Measurements from ENCODE around the gene GASK1A.

The GASK1A gene

GRCh38 chr3:43090238-43090637 is 111.1 kb downstream of the GASK1A start:
- H3K27ac ChIP-seq (ENCODE audit: low read depth, low read length) = no peak overlapping the region
- no peaks in the 10 kb centered on the region for H3K27me3 ChIP-seq (ENCODE audit: control insufficient read depth, insufficient read depth, low read length)
- H3K4me3 ChIP-seq (ENCODE audit: low read depth, low read length) = no peak overlapping the region
- no peaks in the 10 kb centered on the region for H3K4me1 ChIP-seq (ENCODE audit: control insufficient read depth, insufficient read depth, low read length)
- no peak overlapping the region for H3K9ac ChIP-seq (ENCODE audit: low read length)
- H3K9me3 ChIP-seq (ENCODE audit: control insufficient read depth, insufficient read depth, low read depth, low read length) = 0 out of 2 replicates have a peak, but pooled peaks cover under 1% of the 10 kb centered on the region
- H3K36me3 ChIP-seq (ENCODE audit: control insufficient read depth, insufficient read depth, low read length) = no peaks in the 10 kb centered on the region

GRCh38 chr3:43091481-43091880 is 112.4 kb downstream of the GASK1A start:
- Histone ChIP-seq H3K36me3 (ENCODE audit: control insufficient read depth, insufficient read depth, low read length) (no peaks in the 10 kb centered on the region), H3K4me3 (ENCODE audit: low read depth, low read length) (no peak overlapping the region), H3K27me3 (ENCODE audit: control insufficient read depth, insufficient read depth, low read length) (no peaks in the 10 kb centered on the region), H3K27ac (ENCODE audit: low read depth, low read length) (no peak overlapping the region), H3K9me3 (ENCODE audit: control insufficient read depth, insufficient read depth, low read depth, low read length) (no peaks in the 10 kb centered on the region), H3K9ac (ENCODE audit: low read length) (no peak overlapping the region), H3K4me1 (ENCODE audit: control insufficient read depth, insufficient read depth, low read length) (no peaks in the 10 kb centered on the region)

GRCh38 chr3:43093006-43093405 is 113.9 kb downstream of the GASK1A start:
- Histone ChIP-seq H3K4me1 (ENCODE audit: control insufficient read depth, insufficient read depth, low read length) (no peaks in the 10 kb centered on the region), H3K9ac (ENCODE audit: low read length) (no peak overlapping the region), H3K36me3 (ENCODE audit: control insufficient read depth, insufficient read depth, low read length) (no peaks in the 10 kb centered on the region), H3K27me3 (ENCODE audit: control insufficient read depth, insufficient read depth, low read length) (no peaks in the 10 kb centered on the region), H3K4me3 (ENCODE audit: low read depth, low read length) (no peak overlapping the region), H3K27ac (ENCODE audit: low read depth, low read length) (no peak overlapping the region), H3K9me3 (ENCODE audit: control insufficient read depth, insufficient read depth, low read depth, low read length) (no peaks in the 10 kb centered on the region)

GRCh38 chr3:43093974-43094373 is 114.9 kb downstream of the GASK1A start:
- H3K27ac ChIP-seq (ENCODE audit: low read depth, low read length) = no peak overlapping the region
- H3K4me3 ChIP-seq (ENCODE audit: low read depth, low read length) = no peak overlapping the region
- no peaks in the 10 kb centered on the region for H3K36me3 ChIP-seq (ENCODE audit: control insufficient read depth, insufficient read depth, low read length)
- no peak overlapping the region for H3K9ac ChIP-seq (ENCODE audit: low read length)
- H3K27me3 ChIP-seq (ENCODE audit: control insufficient read depth, insufficient read depth, low read length) = no peaks in the 10 kb centered on the region
- H3K4me1 ChIP-seq (ENCODE audit: control insufficient read depth, insufficient read depth, low read length) = no peaks in the 10 kb centered on the region
- no peaks in the 10 kb centered on the region for H3K9me3 ChIP-seq (ENCODE audit: control insufficient read depth, insufficient read depth, low read depth, low read length)

GRCh38 chr3:43094381-43094780 is 115.3 kb downstream of the GASK1A start:
- Histone ChIP-seq H3K27ac (ENCODE audit: low read depth, low read length) (no peak overlapping the region), H3K4me1 (ENCODE audit: control insufficient read depth, insufficient read depth, low read length) (no peaks in the 10 kb centered on the region), H3K9ac (ENCODE audit: low read length) (no peak overlapping the region), H3K4me3 (ENCODE audit: low read depth, low read length) (no peak overlapping the region), H3K36me3 (ENCODE audit: control insufficient read depth, insufficient read depth, low read length) (no peaks in the 10 kb centered on the region), H3K9me3 (ENCODE audit: control insufficient read depth, insufficient read depth, low read depth, low read length) (no peaks in the 10 kb centered on the region), H3K27me3 (ENCODE audit: control insufficient read depth, insufficient read depth, low read length) (no peaks in the 10 kb centered on the region)

GRCh38 chr3:43094851-43095250 is 115.7 kb downstream of the GASK1A start:
- Histone ChIP-seq H3K9ac (ENCODE audit: low read length) (no peak overlapping the region), H3K27me3 (ENCODE audit: control insufficient read depth, insufficient read depth, low read length) (no peaks in the 10 kb centered on the region), H3K4me3 (ENCODE audit: low read depth, low read length) (no peak overlapping the region), H3K9me3 (ENCODE audit: control insufficient read depth, insufficient read depth, low read depth, low read length) (no peaks in the 10 kb centered on the region), H3K36me3 (ENCODE audit: control insufficient read depth, insufficient read depth, low read length) (no peaks in the 10 kb centered on the region), H3K27ac (ENCODE audit: low read depth, low read length) (no peak overlapping the region), H3K4me1 (ENCODE audit: control insufficient read depth, insufficient read depth, low read length) (no peaks in the 10 kb centered on the region)

- Histone ChIP-seq H3K9ac (ENCODE audit: low read length) (no peak overlapping the region), H3K9me3 (ENCODE audit: control insufficient read depth, insufficient read depth, low read depth, low read length) (no peaks in the 10 kb centered on the region), H3K4me1 (ENCODE audit: control insufficient read depth, insufficient read depth, low read length) (no peaks in the 10 kb centered on the region), H3K27ac (ENCODE audit: low read depth, low read length) (no peak overlapping the region), H3K4me3 (ENCODE audit: low read depth, low read length) (no peak overlapping the region), H3K36me3 (ENCODE audit: control insufficient read depth, insufficient read depth, low read length) (no peaks in the 10 kb centered on the region), H3K27me3 (ENCODE audit: control insufficient read depth, insufficient read depth, low read length) (no peaks in the 10 kb centered on the region)
Measured at GRCh38 chr3:43095370-43095769, 116.3 kb downstream of the GASK1A start.

GRCh38 chr3:43096761-43097160 is 117.7 kb downstream of the GASK1A start:
- Histone ChIP-seq H3K9ac (ENCODE audit: low read length) (no peak overlapping the region), H3K9me3 (ENCODE audit: control insufficient read depth, insufficient read depth, low read depth, low read length) (no peaks in the 10 kb centered on the region), H3K27me3 (ENCODE audit: control insufficient read depth, insufficient read depth, low read length) (no peaks in the 10 kb centered on the region), H3K4me3 (ENCODE audit: low read depth, low read length) (no peak overlapping the region), H3K27ac (ENCODE audit: low read depth, low read length) (no peak overlapping the region), H3K4me1 (ENCODE audit: control insufficient read depth, insufficient read depth, low read length) (no peaks in the 10 kb centered on the region), H3K36me3 (ENCODE audit: control insufficient read depth, insufficient read depth, low read length) (no peaks in the 10 kb centered on the region)

GRCh38 chr3:43097400-43098080 is 118.4 kb downstream of the GASK1A start:
- Histone ChIP-seq H3K36me3 (ENCODE audit: control insufficient read depth, insufficient read depth, low read length) (no peaks in the 10 kb centered on the region), H3K27me3 (ENCODE audit: control insufficient read depth, insufficient read depth, low read length) (no peaks in the 10 kb centered on the region), H3K4me1 (ENCODE audit: control insufficient read depth, insufficient read depth, low read length) (no peaks in the 10 kb centered on the region), H3K27ac (ENCODE audit: low read depth, low read length) (no peak overlapping the region), H3K9ac (ENCODE audit: low read length) (no peak overlapping the region), H3K9me3 (ENCODE audit: control insufficient read depth, insufficient read depth, low read depth, low read length) (no peaks in the 10 kb centered on the region), H3K4me3 (ENCODE audit: low read depth, low read length) (no peak overlapping the region)

- Histone ChIP-seq H3K36me3 (ENCODE audit: control insufficient read depth, insufficient read depth, low read length) (no peaks in the 10 kb centered on the region), H3K4me3 (ENCODE audit: low read depth, low read length) (no peak overlapping the region), H3K27me3 (ENCODE audit: control insufficient read depth, insufficient read depth, low read length) (no peaks in the 10 kb centered on the region), H3K9me3 (ENCODE audit: control insufficient read depth, insufficient read depth, low read depth, low read length) (no peaks in the 10 kb centered on the region), H3K4me1 (ENCODE audit: control insufficient read depth, insufficient read depth, low read length) (no peaks in the 10 kb centered on the region; the same call in 1 of the 2 replicates), H3K27ac (ENCODE audit: low read depth, low read length) (no peak overlapping the region), H3K9ac (ENCODE audit: low read length) (no peak overlapping the region)
Measured at GRCh38 chr3:43098761-43099160, 119.7 kb downstream of the GASK1A start.

- Histone ChIP-seq H3K27me3 (ENCODE audit: control insufficient read depth, insufficient read depth, low read length) (peaks cover 13% of the 10 kb centered on the region), H3K4me3 (ENCODE audit: low read depth, low read length) (no peak overlapping the region), H3K27ac (ENCODE audit: low read depth, low read length) (no peak overlapping the region), H3K9me3 (ENCODE audit: control insufficient read depth, insufficient read depth, low read depth, low read length) (no peaks in the 10 kb centered on the region), H3K9ac (ENCODE audit: low read length) (no peak overlapping the region), H3K4me1 (ENCODE audit: control insufficient read depth, insufficient read depth, low read length) (peaks cover 4% of the 10 kb centered on the region), H3K36me3 (ENCODE audit: control insufficient read depth, insufficient read depth, low read length) (no peaks in the 10 kb centered on the region)
Measured at GRCh38 chr3:43102773-43103480, 123.8 kb downstream of the GASK1A start.

Measured in HUES6 (cell line).